MCF 10A (cell line): Measurements from ENCODE around the gene DUSP2. TPM values are rescaled to one million over a fixed set of nuclear protein-coding genes. Genes with fewer than 3 reads are reported as not detected.

Experiments used
- BruUV-seq: library from RNA; stranded (reverse); fragments of 400-500 nt; replicated peaks from 2 replicates; lab custom pipeline; 2021; lab: Mats Ljungman, UMichigan
- CTCF ChIA-PET: fragments of 300-600 bp; sonication (Branson Sonifier 250); formaldehyde crosslinking; extraction: SDS; loops from one replicate; lab custom pipeline; 2021; ENCODE audit warnings: antibody characterized with exemption, inconsistent platforms; lab: Yijun Ruan, JAX
- POLR2A ChIA-PET: fragments of 300-600, 350-650 bp; sonication (Branson Sonifier 250); formaldehyde crosslinking; extraction: SDS; loops from one replicate; lab custom pipeline; 2020; ENCODE audit warnings: antibody characterized with exemption, inconsistent platforms; lab: Yijun Ruan, JAX
- DNase-seq: peaks from one replicate; pipeline ENCODE4 v3.0.0-alpha.2; 2018; ENCODE audit not compliant: unreplicated experiment
- H3K27ac Mint-ChIP-seq: one replicate; pipeline ENCODE4 v1.8.0; 2022; ENCODE audit warnings: mild to moderate bottlenecking, low read depth, mixed read lengths; ENCODE audit not compliant: unreplicated experiment
- H3K27me3 Mint-ChIP-seq: one replicate; pipeline ENCODE4 v1.8.0; 2022; ENCODE audit warnings: mixed read lengths; ENCODE audit not compliant: insufficient read depth, unreplicated experiment
- H3K36me3 Mint-ChIP-seq: one replicate; pipeline ENCODE4 v1.8.0; 2022; ENCODE audit warnings: mild to moderate bottlenecking, moderate library complexity, mixed read lengths; ENCODE audit not compliant: insufficient read depth, unreplicated experiment
- H3K4me1 Mint-ChIP-seq: one replicate; pipeline ENCODE4 v1.8.0; 2022; ENCODE audit warnings: mixed read lengths; ENCODE audit not compliant: insufficient read depth, unreplicated experiment
- H3K4me3 Mint-ChIP-seq: one replicate; pipeline ENCODE4 v1.8.0; 2022; ENCODE audit warnings: mild to moderate bottlenecking, moderate library complexity, mixed read lengths; ENCODE audit not compliant: unreplicated experiment
- H3K9me3 Mint-ChIP-seq: one replicate; pipeline ENCODE4 v1.8.0; 2022; ENCODE audit warnings: mixed read lengths; ENCODE audit not compliant: unreplicated experiment
- CTCF ChIP-seq: fragments of 200-600 bp; IDR thresholded peaks from one replicate; pipeline ENCODE4 v1.8.0; 2022; ENCODE audit warnings: antibody characterized with exemption, mild to moderate bottlenecking; ENCODE audit not compliant: unreplicated experiment
- intact Hi-C: fragments of 100-400 bp; cut with micrococcal nuclease; formaldehyde crosslinking; loops from 2 replicates; pipeline ENCODE4 v1.14.1; 2022
- total RNA-seq: library from RNA; stranded (reverse); gene quantifications from 2 replicates; pipeline ENCODE4 v1.2.3, GENCODE V29; 2022

DUSP2 gene
- total RNA-seq, 1 experiment from 2014 or later: 3.3 TPM

DNA sequence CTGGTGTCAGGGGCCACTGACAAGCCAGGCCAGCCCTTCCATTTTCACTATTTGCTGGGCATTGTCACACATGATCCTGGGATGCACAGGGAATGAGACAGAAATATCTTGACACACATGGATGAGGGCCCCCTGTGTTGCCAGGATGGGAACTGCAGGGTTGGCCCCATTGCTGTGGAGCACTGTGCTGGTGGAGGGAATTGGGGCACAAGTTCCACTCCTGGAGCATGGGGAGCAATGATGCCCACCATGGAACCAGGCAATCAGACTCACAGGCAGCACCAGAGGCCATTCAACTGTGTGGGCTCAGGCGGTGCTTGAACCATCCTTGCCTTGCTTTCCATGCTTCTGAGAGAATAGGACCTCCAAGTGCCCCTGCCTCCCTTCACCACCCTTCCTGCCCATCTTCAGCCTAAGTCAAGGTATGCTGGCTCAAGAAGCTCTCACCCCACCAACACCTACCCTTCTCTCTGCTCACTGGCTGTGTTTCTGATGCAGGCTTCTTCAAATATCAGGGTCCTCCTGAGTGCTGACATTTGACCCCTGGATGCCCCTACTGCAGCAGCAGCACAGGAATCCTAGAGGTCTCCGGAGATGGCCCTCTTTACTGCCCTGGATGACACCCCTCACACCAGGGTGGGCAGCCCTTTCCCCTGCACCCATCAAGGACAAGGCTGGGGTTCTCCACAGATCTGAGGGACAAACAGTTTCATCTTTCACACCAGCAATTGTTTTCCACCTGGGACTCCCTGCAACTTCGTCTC is 39.9 kb downstream of the DUSP2 start:
- no peak overlapping the region for H3K27ac Mint-ChIP-seq

DNA sequence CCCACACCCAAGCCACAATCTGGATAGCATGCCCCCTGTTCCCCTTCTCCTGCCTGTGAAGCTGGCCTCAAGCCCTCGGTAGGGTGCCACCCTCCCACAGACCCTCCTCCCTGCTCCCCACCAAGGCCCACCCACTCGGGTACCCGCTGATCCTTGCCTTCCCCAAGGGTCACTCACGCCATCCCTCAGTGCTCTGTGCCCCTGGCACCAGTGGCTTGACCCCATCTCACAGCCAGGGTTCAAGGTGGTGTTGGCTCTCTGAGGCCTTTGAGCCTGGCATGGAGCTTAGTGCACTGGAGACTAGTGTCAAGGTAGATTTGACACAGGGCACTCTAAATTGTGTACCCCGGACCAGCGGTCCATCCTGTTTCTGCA is 40.8 kb downstream of the DUSP2 start:
- CTCF ChIA-PET: interaction anchor here (1.1 kb wide), 1 partner anchor 13 kb away, joined by 3 read pairs; no protein-coding TSS in a partner anchor
- H3K27ac Mint-ChIP-seq: no peak overlapping the region
- no peak for DNase-seq
- no peaks in the 10 kb centered on the region for H3K27me3 Mint-ChIP-seq
- peaks cover 11% of the 10 kb centered on the region for H3K9me3 Mint-ChIP-seq
- intact Hi-C loops: no loop called here
- H3K4me1 Mint-ChIP-seq: no peaks in the 10 kb centered on the region
- POLR2A ChIA-PET: interaction anchor here (0.6 kb wide), 1 partner anchor 11 kb away, joined by 6 read pairs; no protein-coding TSS in a partner anchor
- no peak for TF ChIP-seq CTCF
- BruUV-seq: no TSS peak
- H3K4me3 Mint-ChIP-seq: no peak overlapping the region
- H3K36me3 Mint-ChIP-seq: no peaks in the 10 kb centered on the region

More for the DNA sequence above, 39.9 kb downstream of the DUSP2 start:
- Mint-ChIP-seq H3K4me1 (no peaks in the 10 kb centered on the region), H3K4me3 (no peak overlapping the region), H3K9me3 (peaks cover 11% of the 10 kb centered on the region), H3K36me3 (no peaks in the 10 kb centered on the region), H3K27me3 (no peaks in the 10 kb centered on the region)
- no peak for DNase-seq
- ChIA-PET POLR2A (no interaction called here), CTCF (interaction anchor here (0.9 kb wide), 1 partner anchor 12 kb away, joined by 8 read pairs; the partner anchor contains the start of gene ADRA2B)
- BruUV-seq: no TSS peak
- intact Hi-C loops: no loop called here
- no peak for TF ChIP-seq CTCF

- no TSS peak for BruUV-seq
- no peaks in the 10 kb centered on the region for H3K4me1 Mint-ChIP-seq
- ChIA-PET CTCF (interaction anchor here (0.7 to 1.1 kb wide), 2 partner anchors 13 to 113 kb away, joined by 3 read pairs; no protein-coding TSS in a partner anchor), POLR2A (interaction anchor here (0.6 kb wide), 1 partner anchor 11 kb away, joined by 6 read pairs; no protein-coding TSS in a partner anchor)
- no peak for DNase-seq
- H3K27ac Mint-ChIP-seq: no peak overlapping the region
- no peak for TF ChIP-seq CTCF
- no peak overlapping the region for H3K4me3 Mint-ChIP-seq
- peaks cover 11% of the 10 kb centered on the region for H3K9me3 Mint-ChIP-seq
- H3K27me3 Mint-ChIP-seq: no peaks in the 10 kb centered on the region
- H3K36me3 Mint-ChIP-seq: no peaks in the 10 kb centered on the region
- intact Hi-C loops: no loop called here
Observed at GRCh38 chr2:96103761-96104486, 41.3 kb downstream of the DUSP2 start.

DNA sequence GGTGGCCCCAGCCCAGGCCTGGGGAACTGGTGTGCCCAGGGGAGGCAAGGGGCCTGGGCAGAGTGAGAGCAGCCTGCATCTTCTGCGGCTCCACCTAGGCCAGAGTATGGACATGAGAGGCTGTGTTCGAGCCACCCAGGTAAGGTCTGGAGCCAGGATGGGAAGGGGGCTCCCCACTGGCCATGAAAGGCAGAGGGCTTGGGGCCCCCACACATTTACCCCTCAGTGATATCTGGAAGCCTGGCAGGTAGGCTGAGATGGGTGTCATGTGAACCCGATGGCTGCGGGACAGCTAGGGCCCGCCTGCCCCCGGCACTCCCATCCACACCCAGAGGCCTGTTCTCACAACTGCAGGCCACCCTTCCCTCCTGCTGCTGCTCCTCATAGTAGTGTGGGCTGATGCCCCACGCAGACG is 42.0 kb downstream of the DUSP2 start:
- TF ChIP-seq CTCF: no peak
- no peak overlapping the region for H3K4me3 Mint-ChIP-seq
- H3K4me1 Mint-ChIP-seq: no peaks in the 10 kb centered on the region
- intact Hi-C loops: no loop called here
- H3K36me3 Mint-ChIP-seq: no peaks in the 10 kb centered on the region
- DNase-seq: no peak
- H3K9me3 Mint-ChIP-seq: peaks cover 11% of the 10 kb centered on the region
- no peak overlapping the region for H3K27ac Mint-ChIP-seq
- POLR2A ChIA-PET: no interaction called here
- H3K27me3 Mint-ChIP-seq: no peaks in the 10 kb centered on the region
- CTCF ChIA-PET: interaction anchor here (0.5 kb wide), 1 partner anchor 70 kb away, joined by 3 read pairs; no protein-coding TSS in a partner anchor
- BruUV-seq: no TSS peak
